NCI-H226 (cell line): ENCODE results near the gene TSHZ1.
"Not testable (repeated sequence)": the region's sequence is repeated elsewhere in the genome, so short reads cannot be mapped to it uniquely, and the experiment has no call there.

Experiments used
- DNase-seq: peaks from one replicate; pipeline ENCODE4 v3.0.0-alpha.2; 2015

The TSHZ1 gene

DNA sequence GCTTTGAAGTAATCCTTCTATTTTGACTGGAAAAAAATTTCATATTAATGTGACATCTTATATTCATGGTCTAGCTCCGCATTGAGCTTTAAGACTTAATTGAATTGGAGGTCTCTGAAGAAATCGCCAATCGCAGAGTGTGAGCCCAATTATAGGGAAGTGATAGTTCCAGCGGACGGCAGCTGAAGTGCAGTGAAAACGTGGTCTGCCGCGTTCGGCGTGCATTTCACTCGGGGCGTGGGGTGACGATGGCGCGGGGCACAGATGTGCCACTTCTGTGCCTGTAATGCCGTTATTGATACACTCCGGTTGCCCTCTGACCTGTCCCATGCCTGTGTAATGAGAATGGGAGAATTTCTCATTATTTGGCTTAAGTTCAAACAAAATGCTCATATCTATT lies 106.7 kb downstream of the TSHZ1 start:
- no peak for DNase-seq

DNA sequence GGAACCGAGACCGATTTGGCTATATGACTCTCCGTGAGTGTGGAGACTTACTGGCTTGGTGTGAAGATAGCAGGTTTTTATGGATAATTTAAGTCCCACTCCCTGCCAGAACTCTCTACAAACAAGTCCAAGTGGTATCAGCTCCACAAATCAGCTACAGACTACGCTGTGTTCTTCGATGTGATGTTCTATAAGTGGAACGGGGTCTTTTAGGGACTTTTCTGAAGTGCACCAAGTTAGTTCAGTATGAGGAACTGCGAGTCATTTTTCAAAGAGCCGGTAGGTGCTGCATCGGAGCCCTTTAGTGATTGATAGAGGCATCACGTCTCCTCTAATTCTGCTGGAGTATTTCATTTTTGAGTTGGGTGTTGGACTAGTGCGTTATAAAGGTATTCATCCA lies 107.1 kb downstream of the TSHZ1 start:
- no peak for DNase-seq

DNA sequence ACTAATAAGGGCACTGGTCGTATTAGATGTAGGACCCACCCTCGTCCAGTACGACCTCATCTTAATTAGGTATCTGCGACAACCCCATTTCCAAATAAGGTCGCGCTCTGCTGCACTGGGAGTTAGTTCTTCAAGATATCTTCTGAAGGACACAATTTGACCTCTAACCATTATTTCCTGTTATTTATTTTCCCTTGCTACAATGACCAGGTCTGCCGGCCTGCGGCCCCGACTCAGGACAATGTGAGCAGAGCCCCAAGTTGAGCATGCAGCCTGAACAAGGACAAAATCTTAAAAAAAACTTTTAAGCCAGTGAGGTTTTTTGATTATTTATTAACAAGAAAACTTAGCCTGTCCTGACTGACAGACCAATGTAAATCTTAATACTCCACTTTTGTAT lies 109.3 kb downstream of the TSHZ1 start:
- no peak for DNase-seq

DNA sequence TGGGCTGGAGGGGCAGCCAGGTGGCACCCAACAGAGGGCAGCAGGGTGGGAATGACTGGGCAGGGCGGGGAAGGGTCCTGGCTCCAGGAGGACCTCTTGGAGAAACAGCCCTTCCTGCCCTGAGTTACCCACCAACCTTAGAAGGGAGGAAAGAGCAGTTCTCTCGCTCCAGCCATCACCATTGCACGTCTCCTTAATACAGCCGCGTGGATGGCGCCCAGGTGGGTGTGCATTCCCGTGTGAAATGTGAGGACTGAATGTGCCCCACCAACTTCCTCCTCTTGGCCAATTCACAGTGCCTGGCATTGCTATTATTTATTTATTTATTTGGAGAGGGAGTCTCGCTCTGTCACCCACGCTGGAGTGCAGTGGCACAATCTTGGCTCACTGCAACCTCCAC lies 109.9 kb downstream of the TSHZ1 start:
- DNase-seq: no peak

DNA sequence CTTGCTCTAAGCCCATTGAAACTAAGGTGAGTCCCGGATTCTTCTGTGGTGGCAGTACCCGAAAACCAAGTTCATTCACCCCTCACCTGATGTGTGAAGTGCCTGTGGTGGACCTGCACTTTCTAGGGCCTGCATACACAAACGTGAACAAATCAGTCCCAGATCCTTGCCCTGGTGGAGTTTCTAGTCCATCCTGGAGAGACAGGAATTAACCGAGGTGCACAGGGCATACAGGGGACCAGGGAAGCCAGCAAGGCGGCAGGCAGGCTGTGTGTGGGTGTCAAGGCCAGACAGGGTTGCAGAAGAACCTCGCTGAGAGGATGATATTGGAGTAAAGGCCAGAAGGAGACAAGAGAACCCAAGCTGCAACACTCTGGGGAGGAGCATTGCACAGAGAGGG lies 110.8 kb downstream of the TSHZ1 start:
- DNase-seq: no peak

DNA sequence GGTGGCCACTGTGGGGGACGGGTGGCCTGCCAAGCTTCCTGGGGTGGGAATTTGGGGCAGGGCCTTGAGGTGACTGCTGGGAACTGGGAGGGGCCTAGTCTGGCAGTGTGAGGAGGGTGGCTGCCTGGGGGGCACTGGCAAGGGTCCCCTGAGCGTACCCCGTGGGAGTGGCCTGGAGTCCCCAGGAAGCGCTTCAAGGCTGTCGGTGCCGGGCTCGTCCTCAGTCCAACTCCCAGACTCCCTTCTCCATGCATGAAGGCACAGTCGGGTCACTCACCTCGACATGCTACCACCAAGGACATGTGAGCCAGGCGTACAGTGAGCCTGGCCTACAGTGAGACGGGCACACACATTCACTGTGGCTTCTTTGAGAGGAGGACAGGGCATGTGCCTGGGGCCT lies 111.6 kb downstream of the TSHZ1 start:
- DNase-seq: no peak

DNA sequence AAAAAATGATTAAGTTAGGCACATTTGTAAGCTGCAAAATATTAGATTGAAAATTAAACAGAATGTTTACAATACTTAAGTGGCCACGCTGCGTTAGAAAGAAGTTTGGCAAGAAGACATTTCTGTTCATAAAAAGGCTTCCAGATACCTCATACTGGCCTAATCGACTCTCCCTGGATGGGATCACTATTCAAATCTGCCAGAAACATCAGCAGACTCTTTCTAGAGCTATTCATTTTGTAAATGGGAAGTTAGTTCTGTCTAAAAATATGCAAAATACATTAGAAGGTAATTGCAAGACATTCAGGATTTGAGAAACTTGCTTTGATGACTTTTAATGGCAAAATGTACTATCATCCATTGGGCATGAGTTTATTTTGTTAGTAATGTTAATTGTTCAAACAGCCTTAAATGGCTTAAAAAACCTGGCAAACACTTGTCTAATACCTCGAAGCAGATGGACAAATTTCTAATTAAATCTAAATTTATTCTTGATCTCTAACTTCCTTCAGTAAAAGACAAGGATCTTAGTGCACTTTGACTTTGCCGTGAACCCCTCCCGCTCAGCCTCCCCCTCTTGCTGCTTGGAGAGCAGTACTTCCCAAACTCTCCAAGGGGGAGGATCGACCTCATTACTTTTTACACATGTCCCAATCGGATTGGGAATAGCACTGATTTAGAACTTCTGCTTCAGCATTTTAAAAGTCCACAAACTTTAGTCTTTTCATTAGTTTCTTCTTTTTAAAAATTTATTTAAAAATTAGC lies 113.4 kb downstream of the TSHZ1 start:
- DNase-seq: no peak

DNA sequence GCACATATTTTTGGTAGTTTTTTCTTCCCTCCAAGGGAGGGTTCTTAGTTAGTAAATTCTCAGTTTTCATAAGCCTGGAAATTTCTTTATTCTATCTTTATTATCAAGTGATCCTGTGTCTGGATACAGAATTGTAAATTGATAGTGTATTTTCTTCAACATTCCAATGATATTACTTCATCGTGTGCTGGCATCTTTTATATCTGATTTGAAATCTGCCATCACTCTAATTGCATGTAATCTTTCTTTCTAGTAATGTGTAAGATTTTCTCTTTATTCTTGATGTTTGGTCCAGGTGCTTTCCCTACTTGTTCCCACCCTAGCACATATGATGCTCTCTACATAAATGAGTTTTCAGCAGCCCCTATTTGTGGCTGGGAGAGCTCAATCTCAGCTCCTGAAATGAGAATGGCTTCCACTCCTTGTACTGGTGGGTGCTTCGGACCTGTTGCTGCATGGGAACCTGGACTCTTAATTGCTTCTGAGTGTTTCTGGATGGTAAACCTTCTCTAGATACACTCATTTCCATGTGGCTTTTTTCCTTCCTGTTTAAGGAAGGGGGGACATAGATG lies 114.2 kb downstream of the TSHZ1 start:
- no peak for DNase-seq

DNA sequence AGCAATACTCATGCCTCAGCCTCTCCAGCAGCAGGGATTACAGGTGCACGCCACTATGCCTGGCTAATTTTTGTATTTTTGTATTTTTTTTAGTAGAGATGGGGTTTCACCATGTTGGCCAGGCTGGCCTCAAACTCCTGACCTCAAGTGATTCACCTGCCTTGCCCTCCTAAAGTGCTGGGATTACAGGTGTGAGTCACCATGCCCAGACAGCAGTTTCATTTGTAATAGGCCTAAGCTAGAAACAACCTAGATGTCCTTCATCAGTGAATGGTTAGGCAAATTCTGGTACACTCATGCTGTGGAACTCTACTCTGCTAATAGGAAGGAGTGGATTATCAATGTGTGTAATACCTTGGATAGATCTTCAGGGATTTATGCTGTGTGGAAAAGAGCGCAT lies 119.2 kb downstream of the TSHZ1 start:
- not testable (repeated sequence) for DNase-seq

DNA sequence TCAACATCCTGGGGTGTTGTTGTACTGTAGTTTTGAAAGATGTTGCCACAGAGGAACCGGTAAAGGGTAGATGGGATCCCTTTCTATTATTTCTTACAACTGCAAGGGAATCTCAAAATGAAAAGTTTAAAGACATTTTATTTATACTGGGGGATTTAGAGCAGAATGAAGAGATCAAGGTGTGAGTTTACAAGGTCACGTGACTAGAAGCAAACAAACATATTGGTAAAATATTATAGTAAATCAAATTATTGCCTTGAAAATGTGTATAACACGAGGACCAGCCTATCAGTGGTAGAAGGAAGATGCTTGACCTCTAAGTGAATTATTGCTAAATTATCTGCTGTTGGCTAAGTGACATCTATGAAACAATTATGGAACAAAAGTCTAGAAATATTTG lies 119.7 kb downstream of the TSHZ1 start:
- no peak for DNase-seq

DNA sequence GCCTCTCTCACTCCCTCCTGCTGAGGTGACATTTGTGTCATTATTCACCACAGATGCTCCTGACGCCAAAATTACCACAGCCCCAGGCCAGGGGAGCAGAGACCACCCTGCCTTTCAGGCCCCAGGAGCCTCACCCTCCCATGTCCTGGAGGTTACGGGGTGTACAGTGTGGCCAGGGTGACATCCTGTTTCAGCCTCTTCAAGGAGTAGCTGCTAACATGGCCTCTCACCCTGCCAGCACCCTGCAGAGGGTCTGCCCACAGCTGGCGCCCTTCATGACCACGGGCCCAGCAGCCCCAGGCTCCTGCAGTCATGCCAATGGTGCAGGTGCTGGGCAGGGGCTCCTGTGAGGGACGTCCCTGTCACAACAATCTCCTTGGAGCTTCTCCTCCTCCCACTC lies 124.3 kb downstream of the TSHZ1 start:
- DNase-seq: no peak

DNA sequence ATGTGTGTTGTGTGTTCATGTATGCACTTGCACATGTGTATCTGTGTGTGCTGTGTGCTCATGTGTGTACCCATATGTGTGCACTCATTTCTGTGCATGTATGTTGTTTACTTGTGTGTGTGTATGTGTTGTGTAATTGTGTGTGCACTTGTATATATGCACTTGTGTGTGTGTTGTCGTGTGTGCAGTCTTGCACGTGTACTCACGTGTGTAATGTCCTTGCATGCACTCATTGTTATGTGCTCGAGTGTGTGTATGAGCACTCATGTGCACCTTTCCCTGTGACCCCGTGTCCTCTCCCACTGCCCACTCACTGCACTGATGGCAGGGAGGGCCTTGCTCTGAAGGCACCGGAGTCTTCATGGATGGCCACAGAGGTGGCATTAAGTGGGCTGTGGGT lies 124.9 kb downstream of the TSHZ1 start:
- DNase-seq: no peak

DNA sequence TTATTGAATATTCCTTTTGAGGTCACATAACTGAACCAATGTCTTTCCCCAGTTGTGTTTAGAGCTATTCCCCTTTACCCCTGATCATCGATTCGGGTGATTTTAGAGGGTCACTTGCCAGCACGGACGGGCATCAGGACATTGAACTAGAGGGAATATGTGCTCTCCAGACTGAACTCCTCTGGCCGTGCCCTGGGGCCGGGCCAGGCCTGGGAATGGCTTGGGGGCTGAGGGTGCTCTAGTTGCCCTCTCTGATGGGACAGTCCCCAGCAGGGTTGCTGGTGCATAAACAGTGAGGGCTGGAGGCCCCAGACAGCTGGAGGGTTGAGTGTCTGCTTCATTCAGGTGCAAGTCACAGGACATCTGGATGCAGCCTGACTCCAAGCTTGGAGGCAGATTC lies 126.2 kb downstream of the TSHZ1 start:
- no peak for DNase-seq

DNA sequence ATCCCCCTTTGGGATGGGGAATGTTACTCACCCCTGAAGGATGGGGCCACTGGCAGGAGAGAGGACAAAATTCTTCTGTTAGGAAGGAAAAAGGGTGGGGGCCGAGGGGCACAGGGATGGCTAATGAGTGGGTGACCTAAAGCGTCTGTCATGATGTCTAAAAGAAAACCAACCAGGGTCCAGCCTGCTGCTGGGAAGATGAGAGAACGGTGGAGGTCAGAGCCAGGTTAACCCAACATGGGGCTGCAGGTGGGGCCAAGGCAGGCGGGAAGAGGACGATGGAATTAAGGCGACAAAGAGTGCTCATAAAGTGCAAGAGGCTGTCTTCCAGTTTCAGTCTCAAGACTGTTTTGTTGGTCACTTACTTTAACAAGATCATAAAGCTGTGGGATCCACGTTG lies 126.8 kb downstream of the TSHZ1 start:
- no peak for DNase-seq

DNA sequence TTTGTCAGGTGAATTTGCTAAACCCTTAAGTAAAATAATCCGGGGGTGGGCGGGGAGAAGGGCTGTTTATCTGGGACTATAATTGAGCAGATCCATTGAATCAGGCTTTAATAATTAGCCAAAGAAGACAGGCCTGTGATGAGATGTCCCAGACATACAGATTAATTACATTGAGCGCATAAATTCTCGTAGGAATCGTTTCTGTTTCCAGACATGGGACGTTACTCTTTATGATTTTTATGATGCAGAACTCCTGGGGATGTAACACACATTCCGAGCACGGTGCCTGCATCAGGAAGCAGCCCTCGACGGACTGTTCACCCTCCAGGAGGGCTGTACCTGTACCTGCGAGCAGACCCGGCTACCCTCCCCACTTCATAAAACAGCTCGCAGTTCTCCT lies 128.0 kb downstream of the TSHZ1 start:
- no peak for DNase-seq
